ENCODE results near the gene ZBTB42. TPM values are rescaled to one million over a fixed set of nuclear protein-coding genes. Genes with fewer than 3 reads are reported as not detected.

Gene ZBTB42
- total RNA-seq, 1 donor from 2014 or later = 11.3 TPM

GRCh38 chr14:104795781-104796686 is 4.9 kb upstream of the ZBTB42 start:
- peak; percentile 74 for DNase-seq

- DNase-seq = no peak
Measured at GRCh38 chr14:104796687-104797081, 4.2 kb upstream of the ZBTB42 start.

GRCh38 chr14:104797115-104798044 is 3.5 kb upstream of the ZBTB42 start:
- DNase-seq = peak; percentile 88

GRCh38 chr14:104798300-104799243 is 2.3 kb upstream of the ZBTB42 start:
- DNase-seq = no peak

GRCh38 chr14:104799244-104800014 is 1.5 kb upstream of the ZBTB42 start:
- peak; percentile 83 for DNase-seq

GRCh38 chr14:104800015-104800770 is 708 bp upstream of the ZBTB42 start:
- peak; percentile 92 for DNase-seq

GRCh38 chr14:104801520-104802393 is 856 bp downstream of the ZBTB42 start:
- no peak for DNase-seq

- peak; percentile 48 for DNase-seq
Measured at GRCh38 chr14:104802394-104803184, 1.7 kb downstream of the ZBTB42 start.

- no peak for DNase-seq
Measured at GRCh38 chr14:104803280-104803911, 2.5 kb downstream of the ZBTB42 start.

- DNase-seq = no peak
Measured at GRCh38 chr14:104803912-104804410, 3.1 kb downstream of the ZBTB42 start.

- DNase-seq = no peak
Measured at GRCh38 chr14:104804481-104805325, 3.8 kb downstream of the ZBTB42 start.

GRCh38 chr14:104805326-104805678 is 4.4 kb downstream of the ZBTB42 start:
- peak; percentile 58 for DNase-seq

GRCh38 chr14:104805941-104806624 is 5.2 kb downstream of the ZBTB42 start:
- DNase-seq = no peak

- no peak for DNase-seq
Measured at GRCh38 chr14:104806625-104807465, 5.9 kb downstream of the ZBTB42 start.

GRCh38 chr14:104808456-104808855 is 7.6 kb downstream of the ZBTB42 start:
- no peak for DNase-seq

All from tongue (tissue), 2 donors.